Activated CD8-positive, alpha-beta T cell treated with anti-CD3 and anti-CD28 coated beads for 36 hours (primary cell): Measurements from ENCODE around the gene TJP3. TPM values are rescaled to one million over a fixed set of nuclear protein-coding genes. Genes with fewer than 3 reads are reported as not detected.

Experiments
- ATAC-seq: fragments of 200-7000 bp; cut with Tn5 transposase; one replicate; pipeline ENCODE4 v1.10.0; 2021; ENCODE audit warnings: mild to moderate bottlenecking, moderate library complexity
- CTCF ChIA-PET: fragments of 350-600 bp; sonication (Branson Sonifier 250); formaldehyde crosslinking; loops from one replicate; lab custom pipeline; 2021; ENCODE audit warnings: antibody characterized with exemption; lab: Charles Lee
- POLR2A ChIA-PET: fragments of 350-600 bp; sonication (Branson Sonifier 250); formaldehyde crosslinking; loops from one replicate; lab custom pipeline; 2021; ENCODE audit warnings: antibody characterized with exemption; lab: Charles Lee
- DNase-seq: peaks from one replicate; pipeline ENCODE4 v3.0.0-alpha.2; 2020
- H3K27ac Mint-ChIP-seq: one replicate; pipeline ENCODE4 v1.8.0; 2021; ENCODE audit warnings: mild to moderate bottlenecking, mixed read lengths
- H3K27me3 Mint-ChIP-seq: one replicate; pipeline ENCODE4 v1.8.0; 2021; ENCODE audit warnings: mixed read lengths
- H3K36me3 Mint-ChIP-seq: one replicate; pipeline ENCODE4 v1.8.0; 2021; ENCODE audit warnings: low read depth, mixed read lengths
- H3K4me1 Mint-ChIP-seq: one replicate; pipeline ENCODE4 v1.8.0; 2021; ENCODE audit warnings: low read depth, mixed read lengths
- H3K4me3 Mint-ChIP-seq: one replicate; pipeline ENCODE4 v1.8.0; 2021; ENCODE audit warnings: mild to moderate bottlenecking, moderate library complexity, mixed read lengths
- H3K9me3 Mint-ChIP-seq: one replicate; pipeline ENCODE4 v1.8.0; 2021; ENCODE audit warnings: mixed read lengths
- CTCF ChIP-seq: fragments of 200-600 bp; IDR thresholded peaks from one replicate; pipeline ENCODE4 v1.8.0; 2022; ENCODE audit warnings: antibody characterized with exemption, mild to moderate bottlenecking
- intact Hi-C: fragments of 100-400 bp; cut with micrococcal nuclease; formaldehyde crosslinking; loops from one replicate; pipeline ENCODE4 v1.10.0; 2022
- total RNA-seq, 2 experiments: library from RNA; stranded (reverse); gene quantifications; one replicate each; pipeline ENCODE4 v1.2.3, GENCODE V29; 2021

The TJP3 gene
- total RNA-seq, 2 experiments from 2014 or later, result 0.69 to 2.4 TPM

DNA sequence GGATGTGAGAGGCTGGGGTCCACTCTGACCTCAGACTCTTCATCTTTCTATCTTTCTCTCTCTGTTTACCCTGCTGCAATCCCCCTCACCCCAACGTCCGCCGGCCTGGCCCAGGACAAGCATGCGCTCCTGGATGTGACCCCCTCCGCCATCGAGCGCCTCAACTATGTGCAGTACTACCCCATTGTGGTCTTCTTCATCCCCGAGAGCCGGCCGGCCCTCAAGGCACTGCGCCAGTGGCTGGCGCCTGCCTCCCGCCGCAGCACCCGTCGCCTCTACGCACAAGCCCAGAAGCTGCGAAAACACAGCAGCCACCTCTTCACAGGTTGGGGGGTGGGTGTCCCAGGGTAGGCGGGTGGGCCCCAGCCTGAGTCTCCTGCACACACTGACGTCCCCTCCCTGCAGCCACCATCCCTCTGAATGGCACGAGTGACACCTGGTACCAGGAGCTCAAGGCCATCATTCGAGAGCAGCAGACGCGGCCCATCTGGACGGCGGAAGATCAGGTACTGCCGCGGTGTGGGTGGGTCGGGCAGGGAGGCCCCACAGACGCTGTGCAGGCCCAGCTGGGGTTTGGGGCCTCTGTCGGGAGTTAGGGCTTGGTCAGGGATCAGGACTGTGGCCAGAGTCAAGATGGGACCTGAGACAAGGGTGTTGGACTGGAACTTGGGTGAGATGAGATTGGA lies 38.3 kb downstream of the TJP3 start:
- Mint-ChIP-seq H3K4me1 (no peaks in the 10 kb centered on the region), H3K9me3 (peaks cover 2% of the 10 kb centered on the region), H3K4me3 (no peak overlapping the region), H3K27me3 (no peaks in the 10 kb centered on the region), H3K27ac (no peak overlapping the region), H3K36me3 (peaks cover 17% of the 10 kb centered on the region)
- no peak for TF ChIP-seq CTCF
- no peak for ATAC-seq
- ChIA-PET CTCF (no interaction called here), POLR2A (interaction anchor here (0.6 kb wide), 1 partner anchor 1873 kb away, joined by 3 read pairs; no protein-coding TSS in a partner anchor)
- intact Hi-C loops, result no loop called here
- no peak for DNase-seq

DNA sequence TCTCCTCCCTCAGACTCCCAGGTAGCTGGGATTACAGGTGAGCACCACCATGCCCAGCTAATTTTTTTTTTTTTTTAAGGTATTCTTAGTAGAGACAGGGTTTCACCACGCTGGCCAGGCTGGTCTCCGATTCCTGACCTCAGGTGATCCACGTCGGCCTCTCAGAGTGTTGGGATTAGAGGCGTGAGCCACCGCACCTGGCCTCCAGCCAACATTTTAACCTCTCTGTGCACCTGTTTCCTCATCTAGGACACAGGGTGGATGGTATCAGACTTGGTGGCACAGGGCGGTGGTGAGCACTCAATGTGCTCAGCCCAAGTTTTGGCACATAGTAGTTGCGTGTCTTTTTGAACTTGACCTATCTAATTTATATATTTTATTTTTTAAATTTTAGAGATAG lies 40.8 kb downstream of the TJP3 start:
- no peaks in the 10 kb centered on the region for H3K27me3 Mint-ChIP-seq
- CTCF ChIA-PET, result no interaction called here
- POLR2A ChIA-PET, result interaction anchor here (1.9 kb wide), 1 partner anchor 27 kb away, joined by 4 read pairs; no protein-coding TSS in a partner anchor
- H3K4me3 Mint-ChIP-seq, result no peak overlapping the region
- peaks cover 21% of the 10 kb centered on the region for H3K36me3 Mint-ChIP-seq
- ATAC-seq, result no peak
- H3K9me3 Mint-ChIP-seq, result peaks cover 2% of the 10 kb centered on the region
- DNase-seq, result no peak
- no peaks in the 10 kb centered on the region for H3K4me1 Mint-ChIP-seq
- no peak for TF ChIP-seq CTCF
- intact Hi-C loops, result no loop called here
- no peak overlapping the region for H3K27ac Mint-ChIP-seq

DNA sequence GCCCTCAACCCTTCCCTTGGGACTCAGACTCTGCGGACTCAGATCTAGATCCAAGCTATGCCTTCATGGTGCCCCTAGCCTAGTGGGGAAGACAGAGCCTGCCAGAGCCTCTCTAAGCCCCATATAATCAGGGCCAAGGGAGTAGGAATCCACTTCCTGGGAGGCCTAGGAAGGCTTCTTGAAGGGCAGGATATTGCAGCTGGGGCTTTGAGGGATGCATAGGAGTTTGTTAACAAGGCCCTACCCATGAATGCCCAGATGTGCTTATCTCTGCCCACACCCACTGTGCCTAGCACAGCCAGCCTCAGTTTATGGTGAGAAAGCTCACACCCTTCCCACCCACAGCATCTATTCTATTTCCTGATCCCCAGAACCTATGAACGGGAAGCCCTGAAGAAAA lies 42.0 kb downstream of the TJP3 start:
- intact Hi-C loops, result no loop called here
- peaks cover 24% of the 10 kb centered on the region for H3K36me3 Mint-ChIP-seq
- TF ChIP-seq CTCF, result no peak
- POLR2A ChIA-PET, result interaction anchor here (1.9 kb wide), 1 partner anchor 28 kb away, joined by 4 read pairs; no protein-coding TSS in a partner anchor
- no peaks in the 10 kb centered on the region for H3K27me3 Mint-ChIP-seq
- peaks cover 2% of the 10 kb centered on the region for H3K9me3 Mint-ChIP-seq
- peaks cover 4% of the 10 kb centered on the region for H3K4me1 Mint-ChIP-seq
- CTCF ChIA-PET, result no interaction called here
- no peak for DNase-seq
- H3K27ac Mint-ChIP-seq, result no peak overlapping the region
- no peak for ATAC-seq
- no peak overlapping the region for H3K4me3 Mint-ChIP-seq

- intact Hi-C loops, result no loop called here
- no peak for TF ChIP-seq CTCF
- H3K9me3 Mint-ChIP-seq, result peaks cover 2% of the 10 kb centered on the region
- ATAC-seq (no peak), DNase-seq (no peak)
- peaks cover 25% of the 10 kb centered on the region for H3K36me3 Mint-ChIP-seq
- CTCF ChIA-PET, result no interaction called here
- peaks cover 8% of the 10 kb centered on the region for H3K4me1 Mint-ChIP-seq
- POLR2A ChIA-PET, result interaction anchor here (0.5 kb wide), 1 partner anchor 1155 kb away, joined by 3 read pairs; no protein-coding TSS in a partner anchor
- no peak overlapping the region for H3K4me3 Mint-ChIP-seq
- no peak overlapping the region for H3K27ac Mint-ChIP-seq
- no peaks in the 10 kb centered on the region for H3K27me3 Mint-ChIP-seq
These were observed 43.1 kb downstream of the TJP3 start for GRCh38 chr19:3751236-3751635.

GRCh38 chr19:3752492-3752891 lies 44.3 kb downstream of the TJP3 start:
- no peaks in the 10 kb centered on the region for H3K27me3 Mint-ChIP-seq
- intact Hi-C loops, result no loop called here
- CTCF ChIA-PET, result no interaction called here
- peaks cover 27% of the 10 kb centered on the region for H3K36me3 Mint-ChIP-seq
- H3K4me1 Mint-ChIP-seq, result peaks cover 12% of the 10 kb centered on the region
- TF ChIP-seq CTCF, result no peak
- POLR2A ChIA-PET, result interaction anchor here (1.1 kb wide), 1 partner anchor 10 kb away, joined by 4 read pairs; the partner anchor contains the start of gene MRPL54
- H3K27ac Mint-ChIP-seq, result no peak overlapping the region
- ATAC-seq (no peak), DNase-seq (no peak)
- H3K9me3 Mint-ChIP-seq, result peaks cover 2% of the 10 kb centered on the region
- no peak overlapping the region for H3K4me3 Mint-ChIP-seq
